GM15510 (cell line): ENCODE results near the gene SKIC2.
"Not testable (repeated sequence)": the region's sequence is repeated elsewhere in the genome, so short reads cannot be mapped to it uniquely, and the experiment has no call there.

Source experiments
- POLR2A ChIP-seq: IDR thresholded peaks from 3 replicates; pipeline ENCODE4 v1.6.1; 2011; ENCODE audit warnings: borderline replicate concordance; ENCODE audit not compliant: insufficient read length; ENCODE audit errors: extremely low read depth

The SKIC2 gene

GRCh38 chr6:31972709-31973350, 13.9 kb downstream of the SKIC2 start:
- TF ChIP-seq POLR2A = no peak

- TF ChIP-seq POLR2A = no peak
Measured at GRCh38 chr6:31977816-31978431, 18.9 kb downstream of the SKIC2 start.

DNA sequence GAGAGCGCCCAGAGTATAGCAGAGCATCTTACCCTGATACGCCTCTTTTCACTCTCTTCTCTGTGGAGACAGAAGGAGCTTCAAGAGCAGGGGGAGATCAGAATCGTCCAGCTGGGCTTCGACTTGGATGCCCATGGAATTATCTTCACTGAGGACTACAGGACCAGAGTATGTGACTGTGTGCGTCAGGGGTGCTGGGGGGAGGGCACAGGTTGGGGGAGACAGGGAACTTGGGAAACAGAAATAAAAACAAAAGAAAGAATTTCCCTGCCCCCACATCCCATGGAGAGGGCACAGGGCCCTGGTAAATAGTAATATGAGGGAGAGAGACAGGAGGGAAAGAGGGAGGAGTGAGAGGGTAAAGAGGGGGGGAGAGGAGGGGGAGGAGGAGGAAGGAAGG, 19.9 kb downstream of the SKIC2 start:
- TF ChIP-seq POLR2A = no peak

DNA sequence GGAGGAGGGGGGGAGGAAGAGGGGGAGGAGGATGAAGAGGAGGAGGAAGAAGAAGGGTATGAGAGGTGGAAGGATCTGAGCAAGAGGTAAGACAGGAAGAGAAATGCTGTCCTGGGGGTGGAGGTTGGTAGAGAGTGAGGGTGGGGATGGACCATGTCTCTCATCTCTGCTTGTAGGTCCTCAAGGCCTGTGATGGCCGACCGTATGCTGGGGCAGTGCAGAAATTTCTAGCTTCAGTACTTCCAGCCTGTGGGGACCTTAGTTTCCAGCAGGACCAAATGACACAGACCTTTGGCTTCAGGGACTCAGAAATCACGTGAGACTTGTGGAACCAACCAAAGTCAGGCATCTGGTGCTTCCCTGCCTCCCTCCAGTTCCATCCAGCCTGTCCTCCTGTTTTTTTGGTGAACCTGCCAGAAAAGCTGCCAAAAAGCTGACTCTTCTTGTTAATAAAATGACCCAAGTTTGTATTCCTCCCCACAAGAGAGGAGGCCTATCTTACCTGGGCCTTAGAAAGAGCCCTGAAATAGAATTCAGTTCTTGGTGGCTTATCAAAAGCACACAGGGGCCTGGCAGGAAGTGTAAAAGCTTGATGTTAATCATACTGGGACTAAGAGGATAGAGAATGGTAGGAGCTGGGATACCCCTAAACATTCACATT, 20.4 kb downstream of the SKIC2 start:
- no peak for TF ChIP-seq POLR2A

GRCh38 chr6:31981744-31982143, 22.8 kb downstream of the SKIC2 start, which contains the start of gene C4A:
TSS of gene C4A (plus strand) at chr6:31982057. CDS start at chr6:31982108, 51 bp downstream.
- TF ChIP-seq POLR2A = not testable (repeated sequence)

DNA sequence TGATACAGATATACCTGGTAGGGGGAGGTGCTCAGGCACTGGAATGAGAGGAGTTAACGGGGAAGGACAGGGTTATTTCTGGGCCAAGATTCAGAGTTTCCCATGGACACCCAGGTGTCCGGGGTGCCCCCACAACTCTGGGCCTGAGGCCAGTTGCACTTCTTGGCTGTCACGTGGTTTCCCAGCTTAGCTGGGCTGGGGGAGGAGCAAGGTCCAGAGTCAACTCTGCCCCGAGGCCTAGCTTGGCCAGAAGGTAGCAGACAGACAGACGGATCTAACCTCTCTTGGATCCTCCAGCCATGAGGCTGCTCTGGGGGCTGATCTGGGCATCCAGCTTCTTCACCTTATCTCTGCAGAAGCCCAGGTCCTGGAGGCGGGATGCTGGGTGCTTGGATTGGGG, 55.6 kb downstream of the SKIC2 start, which contains the start of gene C4B:
Gene C4B (plus strand): TSS at position 249 of the 400 bp plus-strand sequence. CDS start 51 bp downstream, at position 300.
- TF ChIP-seq POLR2A = not testable (repeated sequence)
